HG03442 (cell line): ENCODE results near the gene CA7.
A peak's percentile ranks its signal among the peaks of the same experiment; 100 is the strongest.
"Not testable (repeated sequence)": the region's sequence is repeated elsewhere in the genome, so short reads cannot be mapped to it uniquely, and the experiment has no call there.

Experiments used
- ATAC-seq: cut with Tn5 transposase; IDR thresholded peaks from one replicate; pipeline ENCODE4 v1.9.1; 2021; ENCODE audit warnings: mild to moderate bottlenecking, moderate library complexity; ENCODE audit not compliant: unreplicated experiment

The CA7 gene

DNA sequence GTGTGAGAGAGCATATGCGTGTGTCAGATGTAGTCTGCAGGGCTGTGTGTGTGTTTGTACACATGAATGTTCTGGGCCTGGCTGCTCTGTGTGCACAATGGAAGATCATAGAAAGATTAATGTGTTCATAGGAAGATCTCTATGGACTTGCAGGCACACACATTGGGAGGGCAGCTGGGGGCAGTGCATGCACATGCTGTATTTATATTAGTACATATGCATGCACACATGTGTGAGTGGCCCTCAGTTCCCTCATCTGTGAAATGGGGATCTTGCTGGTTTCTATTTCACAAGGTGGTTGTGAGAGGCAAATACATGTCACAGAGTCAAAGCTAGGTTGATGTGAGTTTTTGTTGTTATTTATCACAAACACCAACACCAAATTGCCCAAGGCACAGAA, 2.1 kb downstream of the CA7 start:
- ATAC-seq: no peak

DNA sequence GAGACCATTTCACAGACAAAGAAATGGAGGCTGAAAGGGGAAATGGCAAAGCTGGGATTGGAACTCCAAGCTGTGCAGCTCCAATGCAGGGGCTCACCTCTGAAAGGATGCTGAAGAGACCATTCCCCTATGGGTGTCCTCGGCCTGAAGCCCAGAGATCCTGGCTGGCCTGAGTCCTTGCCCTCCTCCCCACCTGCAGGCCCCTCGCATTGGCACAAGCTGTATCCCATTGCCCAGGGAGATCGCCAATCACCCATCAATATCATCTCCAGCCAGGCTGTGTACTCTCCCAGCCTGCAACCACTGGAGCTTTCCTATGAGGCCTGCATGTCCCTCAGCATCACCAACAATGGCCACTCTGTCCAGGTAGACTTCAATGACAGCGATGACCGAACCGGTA, 2.6 kb downstream of the CA7 start:
- no peak for ATAC-seq

DNA sequence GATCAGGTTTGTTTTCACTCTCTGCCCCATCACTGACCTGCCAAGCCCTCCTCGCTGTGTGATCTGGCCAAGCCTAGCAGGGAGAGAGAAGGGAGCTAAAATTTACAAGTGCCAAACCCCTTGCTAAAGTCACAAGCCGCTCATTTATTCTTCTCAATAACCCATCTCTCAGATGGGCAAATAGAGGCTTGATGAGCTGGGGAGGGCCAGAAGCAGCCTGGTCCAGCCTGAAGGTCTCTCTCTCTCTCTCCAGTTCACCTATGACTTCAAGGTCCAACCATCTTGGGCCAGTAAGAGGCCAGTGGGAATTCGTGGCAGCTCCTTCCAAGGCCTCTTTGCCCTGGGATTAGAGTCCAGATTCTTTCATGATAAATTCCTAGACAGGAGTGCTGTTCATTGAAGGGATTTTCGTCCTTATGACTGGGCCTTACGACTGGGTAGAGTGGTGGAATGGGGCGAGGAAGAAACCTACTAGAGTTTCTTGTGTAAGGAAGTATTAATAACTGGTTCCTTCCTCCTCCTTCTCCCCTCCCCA, 3.4 kb downstream of the CA7 start:
- no peak for ATAC-seq

DNA sequence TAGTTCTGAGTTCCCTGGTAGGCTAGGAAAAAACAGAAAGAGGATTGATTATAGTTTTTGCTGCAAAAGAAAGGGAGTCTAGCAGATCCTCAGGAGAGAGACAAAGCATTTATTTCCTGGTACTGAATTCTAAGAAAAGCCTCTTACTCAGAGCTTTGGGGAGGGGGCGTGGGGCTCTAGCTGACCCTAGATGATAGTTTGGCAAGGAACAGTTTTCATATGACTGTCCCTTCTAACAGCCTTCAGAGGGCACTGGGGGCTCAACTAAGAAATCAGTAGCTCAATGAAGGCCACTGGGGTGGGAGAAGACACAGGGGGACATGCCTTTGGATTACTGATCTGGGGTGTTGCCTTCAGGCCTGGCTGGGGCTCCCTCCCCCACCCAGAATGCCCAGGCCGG, 4.0 kb downstream of the CA7 start:
- ATAC-seq: no peak

DNA sequence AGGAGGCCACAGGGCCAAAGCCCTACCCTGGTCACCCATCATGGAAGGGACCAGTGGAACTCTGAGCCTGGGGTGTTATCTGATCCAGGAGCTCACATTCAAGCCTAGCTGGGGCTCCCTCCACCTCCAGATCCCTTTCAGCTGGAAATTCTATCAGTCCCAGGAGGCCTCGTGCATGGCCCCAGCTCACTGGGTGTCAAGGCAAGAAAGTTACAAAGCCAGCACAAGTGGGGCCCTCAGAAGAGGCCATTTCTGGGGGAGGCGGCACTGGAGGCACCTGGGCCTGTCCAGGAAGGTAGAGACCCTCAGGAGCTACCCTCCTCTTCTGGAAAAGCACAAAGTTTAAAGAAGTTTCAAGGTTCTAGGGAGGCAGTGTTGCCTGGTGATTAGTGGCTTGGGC, 4.8 kb downstream of the CA7 start:
- no peak for ATAC-seq

DNA sequence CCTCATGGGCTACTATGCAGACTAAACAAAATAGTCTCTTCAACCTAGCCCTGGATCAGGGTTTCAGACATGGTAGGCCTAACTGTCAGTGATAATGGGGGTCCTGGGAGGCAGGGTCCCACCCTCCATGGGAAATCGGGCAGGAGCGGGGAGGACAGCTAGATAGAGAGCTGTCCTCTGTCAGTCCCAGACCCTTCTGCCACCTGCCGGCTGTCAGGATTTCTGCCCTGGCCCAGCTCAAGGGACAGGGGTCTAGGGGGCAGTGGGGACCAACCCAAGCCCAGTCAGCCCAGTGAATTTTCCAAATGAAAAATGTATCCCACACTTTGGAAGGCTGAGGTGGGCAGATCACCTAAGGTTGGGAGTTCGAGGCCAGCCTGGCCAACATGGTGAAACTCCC, 5.3 kb downstream of the CA7 start:
- ATAC-seq: no peak

DNA sequence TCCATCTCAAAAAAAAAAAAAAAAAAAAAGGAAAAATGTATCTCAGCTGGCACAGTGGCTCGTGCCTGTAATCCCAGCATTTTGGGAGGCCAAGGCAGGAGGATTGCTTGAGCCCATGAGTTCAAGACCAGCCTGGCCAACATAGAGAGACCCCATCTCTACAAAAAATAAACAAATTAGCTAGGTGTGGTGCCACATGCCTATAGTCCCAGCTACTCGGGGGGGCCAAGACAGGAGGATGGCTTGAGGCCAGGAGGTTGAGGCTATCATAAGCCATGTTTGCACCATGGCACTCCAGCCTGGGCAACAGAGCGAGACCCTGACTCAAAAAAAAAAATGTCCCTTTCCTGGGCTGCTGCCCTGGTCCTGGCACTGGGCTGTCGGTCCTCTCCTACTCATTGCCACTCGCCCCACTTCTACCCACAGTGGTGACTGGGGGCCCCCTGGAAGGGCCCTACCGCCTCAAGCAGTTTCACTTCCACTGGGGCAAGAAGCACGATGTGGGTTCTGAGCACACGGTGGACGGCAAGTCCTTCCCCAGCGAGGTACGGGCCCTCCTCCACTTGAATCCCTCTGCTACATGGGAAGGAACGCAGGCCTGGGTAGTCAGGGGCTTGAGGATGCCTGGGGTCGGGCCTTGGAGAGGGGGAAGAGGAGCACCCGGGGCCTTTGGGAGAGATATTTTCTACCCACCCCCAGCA, 6.1 kb downstream of the CA7 start:
- ATAC-seq: no peak

DNA sequence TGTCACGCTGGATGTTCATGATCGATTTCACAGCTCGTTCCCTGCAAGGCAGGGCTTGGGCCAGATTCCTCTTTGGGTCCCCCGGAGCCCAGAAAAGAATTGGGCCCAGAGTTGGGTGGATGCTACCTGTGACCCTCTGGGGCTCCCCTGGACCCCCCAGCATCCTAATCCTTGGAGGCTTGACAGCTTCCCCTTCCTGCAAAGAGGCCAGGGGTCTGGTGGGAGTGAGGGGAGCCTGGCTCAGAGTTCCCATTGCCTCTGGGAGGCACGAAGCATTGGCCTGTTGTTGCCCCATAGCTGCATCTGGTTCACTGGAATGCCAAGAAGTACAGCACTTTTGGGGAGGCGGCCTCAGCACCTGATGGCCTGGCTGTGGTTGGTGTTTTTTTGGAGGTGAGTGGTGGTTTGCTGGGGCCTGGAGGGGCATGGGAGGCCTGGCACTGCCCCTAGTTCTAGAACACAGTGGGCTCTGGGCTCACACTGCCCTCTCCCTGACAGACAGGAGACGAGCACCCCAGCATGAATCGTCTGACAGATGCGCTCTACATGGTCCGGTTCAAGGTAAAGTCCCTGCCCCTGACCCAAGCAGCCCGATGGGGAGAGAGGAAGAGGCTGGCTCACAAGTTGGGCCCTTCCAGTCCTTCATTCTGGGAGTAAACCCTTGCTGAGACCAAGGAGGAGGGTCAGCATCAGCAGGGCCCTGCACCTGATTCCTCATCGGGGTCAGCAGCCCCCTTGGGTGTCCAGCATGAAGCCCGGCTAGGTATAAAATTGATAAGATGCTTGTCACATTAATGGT, 7.2 kb downstream of the CA7 start:
- no peak for ATAC-seq

DNA sequence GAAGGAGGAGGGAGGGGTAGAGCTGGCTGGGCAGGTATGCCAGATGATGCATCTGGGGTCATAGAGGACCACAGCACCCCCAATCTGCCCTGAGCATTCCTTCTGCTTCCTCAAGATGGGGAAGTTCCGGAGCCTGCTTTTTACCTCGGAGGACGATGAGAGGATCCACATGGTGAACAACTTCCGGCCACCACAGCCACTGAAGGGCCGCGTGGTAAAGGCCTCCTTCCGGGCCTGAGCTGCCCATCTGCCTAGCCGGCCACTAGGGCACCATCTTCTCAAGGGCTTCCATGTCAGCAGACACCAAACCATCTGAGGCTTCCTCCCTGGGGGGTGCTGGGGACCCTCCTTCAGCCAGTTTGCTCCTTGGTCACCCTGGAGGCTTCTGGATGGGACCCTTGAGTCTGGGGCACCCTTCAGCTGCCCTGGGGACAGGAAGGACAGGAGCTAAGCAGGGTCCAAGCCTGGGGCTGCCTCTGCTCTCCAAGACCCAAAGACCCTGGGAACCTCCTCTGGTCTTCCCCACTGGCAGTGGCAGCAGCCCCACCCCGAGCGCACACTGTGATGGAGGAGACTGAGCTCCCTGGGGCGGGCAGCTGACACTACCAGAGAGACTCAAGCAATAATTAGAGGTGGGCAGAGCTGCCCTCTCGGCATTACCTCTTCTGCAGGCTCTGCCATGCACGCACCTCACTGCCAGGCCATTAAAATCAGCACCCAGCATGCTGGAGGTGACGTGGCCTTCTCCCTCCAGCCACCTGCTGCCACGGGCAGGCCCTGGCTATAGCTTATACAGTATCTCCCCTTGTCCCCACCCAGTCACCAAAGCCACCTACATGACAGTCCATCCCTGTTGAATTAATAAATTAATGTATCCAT, 9.3 kb downstream of the CA7 start:
- no peak for ATAC-seq

DNA sequence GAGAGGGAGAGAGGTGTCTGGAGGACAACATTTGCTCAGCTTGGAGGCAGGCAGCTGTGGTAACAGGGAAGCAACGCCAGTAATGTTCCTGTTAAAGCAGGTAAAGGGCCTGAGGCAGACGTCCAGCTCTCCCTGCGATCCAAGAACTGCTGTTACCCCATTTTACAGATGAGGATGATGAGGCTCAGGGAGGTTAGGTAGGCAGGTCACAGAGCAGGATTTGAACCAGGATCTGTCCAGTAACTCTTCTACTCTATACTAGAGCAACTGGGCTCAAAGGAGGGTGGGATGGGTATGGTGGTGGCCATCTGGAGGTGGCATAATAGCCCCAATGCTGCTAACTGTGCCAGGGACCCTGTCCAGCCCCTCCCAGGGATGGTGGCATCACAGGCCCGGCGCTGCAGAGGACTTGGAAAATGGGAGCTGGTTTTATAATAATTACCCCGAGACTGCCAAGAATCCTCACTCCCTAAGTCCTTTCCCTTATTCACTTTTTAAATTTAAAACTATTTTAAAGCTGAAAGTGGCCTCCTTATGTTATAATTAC, 12.0 kb downstream of the CA7 start:
- ATAC-seq: no peak

DNA sequence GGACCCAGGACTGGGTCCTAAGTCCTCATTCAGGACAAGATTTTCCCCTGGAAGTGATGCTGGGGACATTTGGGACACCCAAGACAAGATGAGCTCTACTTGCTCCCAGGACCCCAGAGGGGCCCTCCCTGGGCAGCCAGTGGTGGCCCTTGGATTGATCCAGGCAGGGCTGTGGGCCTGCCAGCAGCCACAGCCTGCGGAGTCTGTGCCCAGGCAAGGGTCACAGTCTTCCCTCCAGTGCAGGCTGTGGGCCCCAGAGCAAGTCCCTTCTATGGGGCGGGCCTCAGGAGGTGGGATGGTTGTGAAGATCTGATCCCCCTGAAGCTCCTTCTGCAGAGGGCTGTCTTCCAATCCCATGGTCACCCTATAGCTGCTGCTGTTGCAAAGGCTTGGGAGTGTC, 12.6 kb downstream of the CA7 start:
- no peak for ATAC-seq

DNA sequence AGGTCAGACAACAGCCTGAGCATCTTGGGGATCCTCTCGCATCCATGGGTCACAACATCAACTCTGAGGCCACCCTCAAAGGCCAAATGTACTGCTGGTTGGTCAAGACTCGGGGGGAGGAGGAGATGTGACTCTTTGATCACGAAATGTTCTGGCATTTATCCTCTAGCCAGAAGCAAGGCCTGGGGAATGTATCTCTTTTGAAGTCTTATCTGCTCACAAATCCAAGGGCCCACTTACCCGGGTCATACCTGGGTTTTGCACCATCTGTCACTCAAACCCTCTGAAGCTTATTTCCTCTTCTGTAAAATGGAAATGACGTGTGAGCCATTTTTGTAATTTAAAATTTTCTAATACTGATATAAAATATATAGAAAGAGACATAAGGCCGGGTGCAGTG, 13.2 kb downstream of the CA7 start:
- ATAC-seq: no peak

DNA sequence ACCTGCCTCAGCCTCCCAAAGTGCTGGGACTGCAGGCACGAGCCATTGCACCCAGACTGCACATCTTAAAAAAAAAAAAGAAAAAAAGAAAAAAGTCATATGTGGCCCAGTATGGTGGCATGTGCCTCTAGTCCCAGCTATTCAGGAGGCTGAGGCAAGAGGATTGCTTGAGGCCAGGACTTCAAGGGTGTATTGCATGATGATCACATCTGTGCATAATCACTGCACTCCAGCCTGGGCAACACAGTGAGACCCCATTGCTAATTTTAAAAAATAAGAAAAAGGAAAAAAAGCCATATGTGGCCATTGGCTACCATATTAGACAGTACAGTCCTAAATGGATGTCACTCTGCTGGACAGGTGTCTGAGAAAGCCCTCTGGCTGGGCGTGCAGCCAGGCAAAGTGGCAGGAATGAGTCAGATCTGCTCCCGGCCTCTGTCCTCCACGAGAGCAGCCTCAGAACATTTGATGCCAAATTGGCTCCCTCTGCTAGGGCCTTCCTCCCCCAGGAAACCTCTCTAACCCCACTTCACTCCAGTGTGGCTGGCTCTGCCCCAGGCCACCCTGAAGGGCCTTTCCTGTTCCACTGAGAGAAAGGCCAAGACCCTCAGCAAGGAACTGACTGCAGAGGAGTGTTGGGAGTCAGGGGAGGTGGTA, 14.7 kb downstream of the CA7 start:
- peak; percentile 67 for ATAC-seq

DNA sequence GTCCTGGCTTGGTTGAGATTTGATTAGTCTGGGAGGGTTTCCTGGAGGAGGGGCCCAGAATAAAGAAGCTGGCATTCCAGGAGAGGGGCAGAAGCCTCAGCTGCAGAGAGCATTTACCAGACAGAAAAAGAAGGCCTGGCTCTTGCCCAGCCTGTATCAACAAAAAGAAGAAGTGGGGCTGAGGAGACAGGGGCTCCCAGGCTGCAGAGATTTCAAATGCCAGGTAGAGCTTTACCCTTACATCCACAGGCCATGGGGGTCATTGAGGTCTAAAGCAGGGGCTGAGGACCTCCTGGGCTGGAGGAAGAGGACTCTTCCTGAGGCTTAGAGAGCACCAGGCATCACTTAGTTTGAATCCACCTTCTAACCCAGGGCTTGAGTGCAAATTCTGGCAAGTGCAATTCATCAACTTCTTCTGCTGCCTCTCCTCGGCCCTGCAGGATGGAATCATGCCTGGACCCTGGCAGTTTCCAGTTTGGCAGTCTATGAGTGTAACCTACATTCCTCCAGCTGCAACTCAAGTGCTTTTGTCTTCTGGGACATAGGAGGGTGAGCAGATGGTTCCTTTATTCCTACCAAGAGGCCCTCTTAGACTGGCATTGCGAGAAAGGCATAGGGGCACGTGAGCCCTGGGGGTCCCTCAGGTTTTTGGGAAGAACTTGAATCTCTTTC, 15.3 kb downstream of the CA7 start:
- ATAC-seq: no peak

DNA sequence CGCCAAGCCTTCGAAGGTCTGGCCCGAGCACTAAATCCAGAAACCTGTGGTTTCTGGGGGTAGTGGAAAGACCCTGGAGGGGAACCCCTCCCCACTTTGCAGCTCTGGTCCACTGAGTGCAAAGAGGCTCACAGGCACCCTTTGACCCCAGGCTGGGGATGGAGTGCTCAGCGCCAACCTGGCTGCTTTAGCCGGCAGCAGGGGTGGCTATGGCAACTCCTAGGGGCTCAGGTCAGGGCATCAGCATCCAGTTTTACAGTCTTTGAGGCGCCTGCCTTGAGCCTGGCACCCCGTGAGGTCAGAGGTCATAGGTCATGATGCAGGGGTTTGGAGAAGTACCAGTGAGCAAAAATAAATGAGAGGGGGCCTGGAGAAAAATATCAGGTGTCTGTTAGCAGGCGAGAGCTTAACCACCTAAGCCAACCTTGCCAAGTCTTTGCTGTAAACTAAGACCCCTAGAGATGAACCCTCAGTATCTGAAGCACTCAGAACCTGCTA, 17.9 kb downstream of the CA7 start:
- ATAC-seq: no peak

DNA sequence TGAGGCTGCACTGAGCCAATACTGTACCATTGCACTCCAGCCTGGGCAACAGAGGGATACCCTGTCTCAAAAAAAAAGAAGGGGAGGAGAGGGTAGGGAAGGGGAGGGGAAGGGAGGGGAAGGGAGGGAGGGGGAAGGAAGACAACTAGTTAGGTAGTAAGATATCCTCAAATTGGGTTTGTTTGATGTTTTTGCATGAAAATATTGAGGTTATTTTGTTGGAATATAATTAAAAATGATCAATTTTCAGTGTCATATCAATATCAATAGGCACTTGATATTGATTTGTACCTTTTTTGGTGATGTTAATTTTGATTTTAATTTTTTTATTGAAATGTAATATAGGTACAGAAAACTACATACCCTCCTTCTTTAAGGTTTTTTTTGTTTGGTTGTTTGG, 19.5 kb downstream of the CA7 start:
- ATAC-seq: no peak

DNA sequence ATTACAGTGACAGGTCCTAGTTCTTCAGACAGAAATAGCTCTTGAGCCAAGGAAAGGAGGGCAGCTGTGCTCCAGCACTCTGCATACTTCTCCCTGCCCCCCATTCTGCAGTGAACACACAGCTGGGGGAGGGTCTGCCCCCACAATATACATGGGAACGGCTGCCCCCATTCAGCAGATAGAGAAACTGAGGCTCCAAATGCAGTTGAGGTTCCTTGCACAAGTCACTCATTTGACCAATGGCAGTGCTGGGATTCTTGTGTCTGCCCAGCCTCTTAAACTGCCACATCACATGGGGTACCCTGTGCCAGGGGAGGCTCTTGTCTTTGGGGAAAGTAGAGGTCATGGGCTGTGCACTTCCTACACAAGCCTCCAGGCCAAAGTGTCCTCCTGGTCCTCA, 25.2 kb downstream of the CA7 start:
- no peak for ATAC-seq

DNA sequence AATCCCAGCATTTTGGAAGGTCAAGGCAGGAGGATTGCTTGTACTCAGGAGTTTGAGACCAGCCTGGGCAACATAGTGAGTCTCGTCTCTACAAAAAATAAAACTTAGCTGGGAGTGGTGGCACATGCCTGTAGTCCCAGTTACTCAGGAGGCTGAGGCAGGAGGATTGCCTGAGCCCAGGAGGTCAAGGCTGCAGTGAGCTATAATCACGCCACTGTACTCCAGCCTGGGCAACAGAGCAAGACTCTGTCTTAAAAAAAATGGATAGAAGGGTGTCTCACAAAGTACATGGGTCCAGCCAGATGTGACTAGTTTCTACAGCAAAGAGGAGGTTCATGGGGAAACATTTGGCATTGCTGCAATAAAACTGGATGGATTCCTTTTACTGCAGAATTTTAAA, 27.1 kb downstream of the CA7 start:
- ATAC-seq: not testable (repeated sequence)

DNA sequence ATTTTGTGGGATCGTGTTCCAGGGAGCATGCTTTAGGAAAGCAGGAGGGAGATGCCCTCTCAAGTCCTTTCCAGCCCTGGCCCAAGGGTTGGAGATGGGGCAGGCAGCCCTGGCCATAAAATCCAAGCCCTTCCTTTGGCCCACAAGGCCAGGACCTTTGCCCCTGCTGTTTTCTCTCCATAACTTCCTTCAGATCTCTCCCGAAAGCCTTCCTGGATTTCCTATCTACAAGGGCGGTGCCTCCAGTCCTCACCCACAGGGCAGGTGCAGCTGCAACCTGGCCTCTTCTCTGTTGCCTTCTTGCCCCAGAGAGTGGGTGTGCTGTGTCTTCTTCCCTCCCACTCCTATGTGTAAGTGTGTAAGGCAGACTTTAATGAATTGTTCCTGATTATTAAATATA, 27.6 kb downstream of the CA7 start:
- no peak for ATAC-seq

DNA sequence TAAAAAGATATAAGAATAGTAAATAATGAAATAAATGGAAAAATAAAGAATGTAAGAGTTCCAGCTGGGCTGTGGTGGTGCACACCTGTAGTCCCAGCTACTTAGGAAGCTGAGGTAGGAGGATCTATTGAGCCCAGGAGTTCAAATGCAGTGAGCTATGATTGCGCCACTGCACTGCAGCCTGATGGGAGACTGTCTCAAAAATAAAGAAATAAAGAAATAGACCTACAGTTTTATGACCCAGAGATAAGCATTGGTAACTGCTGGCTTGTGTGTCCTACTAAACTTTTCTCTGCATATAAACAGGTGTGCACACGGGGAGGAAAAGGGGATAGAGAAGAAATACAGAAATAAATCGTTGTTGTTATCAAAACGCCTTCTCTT, 28.3 kb downstream of the CA7 start:
- ATAC-seq: no peak
